HG02763 (cell line): Measurements from ENCODE around the gene MBTD1.

Experiments used
- ATAC-seq: cut with Tn5 transposase; IDR thresholded peaks from one replicate; pipeline ENCODE4 v1.9.1; 2021; ENCODE audit warnings: mild to moderate bottlenecking, moderate library complexity; ENCODE audit not compliant: unreplicated experiment

MBTD1 gene

GRCh38 chr17:51152766-51153209 lies 107.1 kb downstream of the MBTD1 start:
- ATAC-seq: no peak

GRCh38 chr17:51150932-51151331 lies 108.9 kb downstream of the MBTD1 start:
- ATAC-seq: no peak

GRCh38 chr17:51149163-51149562 lies 110.7 kb downstream of the MBTD1 start:
- ATAC-seq: no peak

GRCh38 chr17:51147650-51148049 lies 112.2 kb downstream of the MBTD1 start:
- no peak for ATAC-seq

- no peak for ATAC-seq
These were observed 115.4 kb downstream of the MBTD1 start for GRCh38 chr17:51144266-51145022.

GRCh38 chr17:51142597-51142996 lies 117.3 kb downstream of the MBTD1 start:
- ATAC-seq: no peak

- no peak for ATAC-seq
These were observed 123.9 kb downstream of the MBTD1 start for GRCh38 chr17:51135956-51136355.

GRCh38 chr17:51133365-51133764 lies 126.5 kb downstream of the MBTD1 start:
- ATAC-seq: no peak

GRCh38 chr17:51132964-51133319 lies 126.9 kb downstream of the MBTD1 start:
- no peak for ATAC-seq

- no peak for ATAC-seq
These were observed 131.8 kb downstream of the MBTD1 start for GRCh38 chr17:51128076-51128475.
